ENCODE results near the gene PLEKHG1.

PLEKHG1 gene

DNA sequence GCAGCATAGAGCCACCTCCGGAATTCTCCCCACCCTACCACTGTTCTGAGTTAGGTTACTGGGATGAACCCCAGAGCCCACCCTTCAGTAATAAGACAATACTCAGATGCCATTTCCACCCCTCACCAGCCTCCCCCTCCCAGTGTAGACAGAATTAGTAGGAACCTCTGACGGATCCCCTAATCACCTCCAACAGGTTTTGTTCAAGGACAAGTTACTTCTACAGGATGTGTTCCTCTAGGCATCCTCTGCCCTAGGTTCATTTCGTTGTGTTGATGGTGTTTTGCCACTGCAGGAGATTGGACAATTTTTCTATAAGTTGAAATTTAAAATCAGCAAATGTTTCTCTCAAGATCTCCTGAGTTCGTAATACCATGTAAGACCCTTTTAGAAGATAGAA, 22.8 kb downstream of the PLEKHG1 start:
- no peak for DNase-seq

DNA sequence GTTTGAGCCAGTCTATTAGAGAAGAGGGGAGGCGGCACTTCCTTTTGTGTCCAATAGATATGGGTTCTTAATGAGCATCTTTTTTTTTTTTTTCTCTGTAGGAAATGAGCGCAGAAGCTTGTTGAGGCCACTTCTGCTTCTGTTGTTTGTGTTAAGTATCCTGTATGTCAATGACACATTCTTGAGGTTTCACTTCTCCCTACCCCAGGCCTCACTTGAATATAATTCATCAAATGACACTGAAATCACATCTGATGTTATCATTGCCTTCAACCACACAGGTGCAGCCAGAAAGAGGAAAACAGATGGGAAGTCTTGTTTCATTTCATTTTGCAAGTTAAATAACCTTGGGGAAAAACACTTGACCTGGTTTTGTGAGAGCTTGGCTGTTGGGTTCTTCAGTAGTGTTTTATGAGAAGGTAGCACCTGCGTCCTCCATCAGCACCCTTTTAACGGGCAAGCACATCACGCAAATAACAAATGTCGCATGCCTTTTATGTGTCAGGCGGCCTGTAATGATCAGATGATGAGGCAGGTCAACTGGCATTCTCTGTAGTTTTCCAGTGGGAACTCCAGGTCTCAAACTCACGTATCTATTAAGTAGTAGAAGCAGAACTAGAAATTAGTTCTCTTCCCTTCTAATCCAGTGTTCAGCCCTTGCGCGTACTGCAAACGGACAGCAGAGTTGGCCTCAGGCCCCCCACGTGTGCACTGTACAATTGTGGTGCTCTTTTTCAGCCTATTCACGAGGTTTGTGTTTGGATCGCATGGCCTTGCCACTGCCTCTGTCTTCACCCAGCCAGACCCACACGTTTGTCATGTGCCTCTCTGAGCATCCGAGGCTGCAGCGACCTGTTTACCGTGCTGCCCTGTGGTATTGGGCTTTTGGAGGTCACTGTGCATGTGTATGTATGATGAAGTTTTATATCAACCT, 23.5 kb downstream of the PLEKHG1 start:
- DNase-seq = peak; percentile 96

DNA sequence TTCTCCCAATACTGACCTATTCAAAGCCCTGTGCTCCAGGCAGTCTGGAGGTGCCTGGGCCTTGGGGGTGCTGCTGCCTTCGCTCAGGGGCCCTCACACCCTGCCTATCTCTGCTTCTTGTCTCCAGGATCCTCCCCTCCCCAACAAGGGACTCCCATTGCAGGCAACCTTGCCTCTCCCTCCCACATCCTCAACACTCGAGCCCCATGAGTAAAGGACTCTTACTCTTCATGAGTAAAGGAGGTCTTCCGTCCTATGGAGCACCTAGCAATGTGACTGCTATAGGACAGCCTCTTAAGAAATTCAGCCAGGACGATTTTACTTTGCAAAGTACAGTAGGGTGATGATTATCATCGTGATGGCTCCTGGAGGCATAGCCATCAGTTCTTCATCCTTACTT, 24.5 kb downstream of the PLEKHG1 start:
- DNase-seq = no peak

DNA sequence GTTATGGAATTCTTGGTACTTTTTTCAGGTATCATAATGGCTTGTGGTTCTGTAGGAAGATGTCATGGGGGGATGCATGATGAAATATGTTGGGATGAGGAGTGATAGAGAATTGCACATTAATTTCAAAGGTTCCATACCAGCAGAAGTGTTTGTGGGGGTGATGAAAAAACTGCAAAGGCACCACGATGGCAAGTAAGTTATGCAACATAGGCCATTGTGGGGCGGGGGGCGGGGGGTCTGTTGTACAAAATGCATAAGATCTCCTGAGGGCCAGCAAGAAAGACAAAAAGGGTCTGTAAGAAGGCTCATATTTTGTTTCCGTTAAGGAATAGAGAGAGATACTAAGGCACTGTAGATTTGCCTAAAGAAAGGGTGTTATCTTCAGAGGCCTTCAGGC, 26.2 kb downstream of the PLEKHG1 start:
- no peak for DNase-seq

DNA sequence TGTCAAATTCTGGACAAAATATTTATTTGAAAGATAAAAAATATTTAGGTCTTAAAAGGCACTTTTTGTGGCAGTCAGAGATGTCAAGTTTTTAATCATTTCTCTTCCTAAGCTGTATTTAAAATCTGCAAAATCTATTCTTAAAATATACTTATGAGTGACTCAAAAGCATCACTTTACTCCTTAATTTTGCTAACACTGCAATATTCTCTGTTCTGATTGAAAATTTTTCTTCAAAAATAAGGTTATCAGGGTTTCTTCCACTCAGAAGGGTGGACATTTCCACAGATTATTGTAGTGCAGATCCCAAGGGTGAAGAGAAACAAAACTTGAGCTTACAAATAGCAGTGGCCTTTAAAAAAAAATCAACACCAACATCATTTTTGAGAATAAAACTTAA, 27.5 kb downstream of the PLEKHG1 start:
- no peak for DNase-seq

DNA sequence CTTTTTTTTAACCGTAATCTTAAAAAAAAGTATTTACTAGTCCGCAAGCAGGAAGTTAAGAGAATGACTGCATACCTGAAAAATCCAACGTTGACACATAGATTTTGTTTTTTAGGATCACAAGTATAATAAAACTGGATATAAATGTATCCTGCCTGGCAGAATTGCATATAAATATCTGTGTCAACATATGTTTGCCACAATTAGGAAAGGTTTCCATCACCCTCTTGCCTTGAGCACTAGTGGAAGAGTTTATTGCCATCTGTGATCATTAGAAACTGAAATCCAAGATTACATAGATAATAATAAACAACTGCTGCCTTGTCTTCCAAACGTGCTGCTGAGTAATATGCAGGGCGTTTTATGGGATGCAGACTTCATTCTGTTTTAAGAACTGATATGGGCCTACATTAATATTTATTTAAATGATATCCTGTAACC, 27.9 kb downstream of the PLEKHG1 start:
- DNase-seq = no peak

DNA sequence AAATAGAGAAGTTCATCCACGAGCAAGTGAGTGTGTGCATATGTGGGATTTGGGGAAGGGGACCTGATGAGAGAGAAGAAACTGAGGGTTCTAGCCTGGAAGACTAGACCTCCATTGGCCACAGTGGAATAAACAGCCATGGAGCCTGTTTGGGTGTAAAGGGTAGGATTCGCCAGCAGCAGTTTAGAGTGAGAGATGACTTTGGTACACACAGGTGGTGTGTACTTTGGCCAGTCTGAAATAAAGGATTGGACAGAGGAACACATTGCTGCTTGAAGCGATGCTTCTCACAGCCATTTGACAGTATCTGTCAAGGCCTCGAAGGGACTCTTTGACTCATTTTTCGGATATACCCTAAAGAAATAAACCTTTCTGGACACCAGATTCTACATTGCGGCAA, 29.2 kb downstream of the PLEKHG1 start:
- DNase-seq = no peak

DNA sequence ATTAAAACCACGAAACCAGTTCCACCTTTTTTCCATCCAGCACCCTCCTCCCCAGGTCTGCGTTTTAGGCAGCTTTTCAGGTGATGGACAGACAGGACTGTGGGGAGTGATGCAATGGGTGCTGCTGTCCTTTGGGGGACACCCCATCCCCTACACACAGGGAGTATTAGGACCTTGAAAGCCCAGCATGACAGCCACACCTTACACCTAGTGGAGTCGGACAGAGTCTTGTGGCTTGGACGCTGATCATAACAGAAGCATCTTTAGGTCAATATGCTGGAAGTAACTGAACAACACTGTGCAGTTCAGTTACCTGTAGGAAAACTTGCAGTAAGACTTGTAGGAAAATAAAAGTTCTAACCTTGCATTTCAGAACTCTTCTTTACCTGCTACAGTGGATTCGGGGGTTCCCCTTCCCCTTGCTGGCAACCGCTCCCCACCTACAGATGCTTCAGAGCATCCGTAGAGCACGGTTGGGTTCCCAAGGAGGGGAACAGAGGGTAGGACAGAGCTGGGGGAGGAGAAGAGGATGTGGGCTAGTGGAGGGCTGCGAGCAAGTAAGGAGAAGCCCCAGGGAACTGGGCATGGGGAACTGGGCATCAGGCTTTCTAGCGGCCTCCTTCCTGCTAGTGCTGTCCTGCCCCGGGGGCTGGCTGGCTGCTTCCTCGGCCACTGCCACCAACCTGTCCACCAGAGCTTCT, 31.7 kb downstream of the PLEKHG1 start:
- no peak for DNase-seq

DNA sequence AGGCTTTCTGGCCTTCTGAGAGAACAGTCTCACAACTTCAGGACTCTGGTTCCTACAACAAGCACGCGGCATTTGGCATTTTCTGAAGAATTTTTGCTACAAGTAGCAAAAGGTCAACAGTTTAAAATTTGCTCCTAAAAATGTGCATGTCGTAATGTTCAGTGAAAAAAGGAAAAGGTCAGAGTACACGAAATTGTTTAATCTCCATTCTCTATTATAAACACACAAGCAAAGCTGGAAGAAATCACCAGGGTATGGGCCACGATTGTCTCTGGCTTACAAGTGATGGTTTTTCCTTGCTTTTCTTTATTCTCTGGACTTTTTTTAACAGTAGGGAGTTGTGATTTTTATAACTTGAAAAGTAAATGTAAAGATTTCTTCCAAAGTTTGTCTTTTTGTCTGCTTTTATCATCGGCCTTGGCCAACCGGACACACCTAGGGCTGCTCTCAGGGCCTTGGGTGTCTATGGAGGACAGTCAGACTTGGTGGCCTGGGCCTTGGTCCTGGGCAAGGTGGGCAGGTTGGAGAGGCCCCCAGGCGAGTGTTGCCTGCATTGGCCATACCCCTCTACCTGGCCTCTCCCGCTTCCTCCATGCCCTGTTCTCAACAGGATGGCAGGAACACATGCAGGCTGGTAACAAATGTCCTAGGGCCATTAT, 32.4 kb downstream of the PLEKHG1 start:
- DNase-seq = no peak

DNA sequence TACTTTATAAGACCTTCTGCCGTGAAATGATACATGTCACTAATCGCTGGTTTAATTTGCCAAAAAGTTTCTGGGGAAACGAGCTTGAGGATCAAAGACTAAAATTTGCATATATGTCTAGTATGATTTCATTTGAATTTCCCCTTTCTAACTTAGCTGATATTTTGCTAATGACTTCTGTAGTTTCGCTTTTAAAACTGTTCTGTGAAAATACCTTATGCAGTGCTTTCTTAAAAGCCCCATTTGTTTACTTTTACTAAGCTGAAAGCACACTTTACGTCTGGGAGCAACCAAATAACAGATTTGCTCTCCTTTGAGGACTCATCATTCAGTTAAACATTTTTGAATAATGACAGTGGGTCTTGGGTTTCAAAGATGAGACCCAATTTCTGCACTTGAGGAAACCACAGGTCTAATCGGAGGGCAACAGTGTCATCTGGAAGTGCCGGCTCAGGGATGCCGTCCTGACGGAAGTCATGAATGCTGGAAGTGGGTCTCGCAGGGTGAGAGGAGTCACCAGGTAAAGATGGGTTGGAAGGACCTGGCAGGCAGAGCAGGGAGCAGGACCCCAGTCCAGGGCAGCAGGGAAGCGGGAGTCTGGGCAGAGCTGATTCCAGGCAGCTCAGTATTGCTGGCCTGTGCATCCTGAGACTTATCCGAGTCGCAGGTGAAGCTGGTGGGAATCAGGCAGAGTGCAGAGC, 33.2 kb downstream of the PLEKHG1 start:
- DNase-seq = no peak

DNA sequence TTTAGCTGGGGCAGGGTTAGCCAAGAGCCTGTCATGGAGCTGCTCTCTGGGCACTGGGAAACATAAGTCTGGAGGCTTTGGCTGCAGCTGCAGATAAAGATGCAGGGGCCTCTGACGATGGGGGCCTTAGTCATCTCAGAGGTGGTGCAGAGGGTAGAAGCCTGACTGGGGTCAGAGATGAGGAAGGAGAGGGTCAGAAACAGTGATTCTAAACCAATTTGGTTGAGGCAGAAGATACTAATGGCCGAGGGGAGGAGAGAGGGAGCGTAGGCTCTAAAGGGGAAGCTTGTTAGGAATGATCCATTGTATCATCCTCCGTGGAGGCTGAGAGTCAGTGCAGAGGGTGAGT, 33.8 kb downstream of the PLEKHG1 start:
- no peak for DNase-seq

DNA sequence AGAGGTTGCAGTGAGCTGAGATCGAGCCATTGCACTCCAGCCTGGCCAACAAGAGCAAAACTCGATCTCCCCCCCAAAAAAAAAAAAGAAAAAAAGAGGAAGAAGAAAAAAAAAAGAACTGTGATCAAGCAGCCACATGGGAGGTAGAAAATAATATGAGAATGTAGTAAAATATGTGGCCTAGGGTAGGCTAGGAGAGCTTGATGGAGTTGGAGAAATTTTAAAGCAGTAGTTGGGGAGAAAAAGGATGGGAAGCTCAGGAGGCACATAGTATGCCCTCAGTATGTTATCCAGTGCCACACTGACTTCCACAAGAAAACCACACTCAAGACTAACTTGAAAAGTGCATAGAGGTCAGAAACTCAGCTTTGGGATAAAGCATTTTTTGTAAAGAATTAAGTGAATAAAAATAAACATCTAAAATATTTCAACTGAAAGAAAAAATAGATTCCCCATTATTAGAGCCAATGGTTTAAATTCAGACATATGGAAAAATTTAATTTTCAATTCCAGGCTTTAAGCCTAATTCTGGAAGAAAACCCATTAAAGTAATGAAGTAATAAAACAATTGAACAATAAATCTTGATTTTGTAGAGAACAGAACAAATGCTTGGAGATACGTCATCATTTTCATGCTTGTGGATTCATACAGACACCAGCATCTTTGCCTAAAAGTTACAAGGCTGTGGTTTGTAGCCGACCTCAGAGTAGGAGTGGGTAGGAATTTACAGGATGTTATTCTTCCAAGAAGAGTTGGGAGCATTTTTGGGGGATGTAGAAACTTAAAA, 34.7 kb downstream of the PLEKHG1 start:
- DNase-seq = no peak

DNA sequence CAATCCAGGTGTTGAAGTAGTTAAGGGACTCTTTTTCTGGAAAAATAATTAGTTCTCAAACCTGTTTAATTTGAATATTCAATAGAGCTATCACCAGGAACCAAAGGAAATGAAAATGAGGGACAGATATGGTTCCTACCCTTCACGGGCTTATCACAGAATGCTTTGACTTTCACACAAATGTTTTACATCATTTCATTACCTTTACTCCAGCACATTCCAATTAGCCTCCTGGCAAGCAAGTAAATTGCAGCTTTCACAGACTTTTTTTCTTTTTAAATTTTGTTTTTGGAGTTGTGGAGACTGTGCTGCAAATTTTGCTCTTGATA, 35.2 kb downstream of the PLEKHG1 start:
- DNase-seq = no peak

DNA sequence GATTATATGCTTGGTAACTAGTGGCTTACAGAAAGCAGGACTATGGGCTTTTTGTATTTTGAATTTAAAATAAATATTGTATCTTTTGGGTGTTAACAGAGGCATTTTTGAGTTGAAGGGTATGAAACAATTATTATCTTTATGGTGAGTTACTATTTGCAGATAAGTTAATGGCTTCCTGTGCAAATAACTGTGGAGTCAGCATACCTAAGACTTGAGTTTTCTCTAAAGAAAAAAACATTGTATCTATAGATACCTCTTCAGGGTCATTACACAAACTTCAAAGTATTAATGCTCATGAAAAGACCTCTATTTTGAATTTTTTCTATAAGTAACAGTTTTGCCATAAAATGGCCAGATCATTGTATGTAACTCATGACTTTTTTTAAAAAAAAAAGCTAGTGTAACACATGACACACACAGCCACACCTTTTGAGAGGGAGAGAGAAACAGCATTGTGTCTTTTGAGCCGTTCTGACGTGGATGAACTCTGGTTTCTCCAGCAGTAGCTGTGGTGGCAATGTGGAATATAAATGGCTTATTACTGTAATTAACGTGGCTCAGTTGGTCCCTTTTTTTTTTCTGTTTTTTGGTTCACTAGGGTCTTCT, 36.3 kb downstream of the PLEKHG1 start:
- DNase-seq = no peak

DNA sequence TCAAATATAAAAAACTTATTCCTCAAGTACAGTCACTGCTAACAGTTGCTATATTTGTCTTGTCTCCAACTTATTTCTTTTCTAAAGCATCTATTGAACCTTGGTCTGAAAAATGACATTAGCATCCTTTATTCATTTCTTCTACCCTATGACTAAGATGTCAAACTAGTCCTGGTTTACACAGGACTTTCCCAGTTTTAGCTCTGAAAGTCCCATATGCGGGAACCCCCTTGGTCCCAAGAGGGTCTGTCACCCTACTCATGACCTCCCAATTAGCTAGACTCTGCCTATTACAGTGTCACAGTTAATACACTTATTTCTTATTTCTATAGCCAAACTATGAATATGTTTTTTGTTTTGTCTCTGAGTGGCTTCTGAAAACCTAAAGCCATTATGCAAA, 37.1 kb downstream of the PLEKHG1 start:
- no peak for DNase-seq

DNA sequence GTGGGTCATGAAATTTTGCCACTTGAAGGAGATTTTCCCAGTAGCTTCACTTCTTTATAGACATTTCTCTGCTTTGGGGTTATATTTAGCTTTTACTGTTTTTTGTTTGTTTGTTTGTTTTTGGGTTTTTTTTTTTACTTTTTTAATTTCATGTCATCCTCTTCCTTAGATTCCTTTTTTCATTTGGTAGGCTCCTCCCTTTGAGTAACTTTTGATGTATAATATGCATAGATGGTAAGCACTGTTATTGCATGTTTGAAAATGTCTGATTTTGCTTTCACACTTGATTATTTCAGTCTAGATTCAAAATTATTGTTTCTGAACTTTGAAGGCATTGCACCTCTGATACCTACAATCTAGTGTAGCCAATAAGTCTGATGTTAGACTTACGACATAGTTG, 37.6 kb downstream of the PLEKHG1 start:
- DNase-seq = no peak

DNA sequence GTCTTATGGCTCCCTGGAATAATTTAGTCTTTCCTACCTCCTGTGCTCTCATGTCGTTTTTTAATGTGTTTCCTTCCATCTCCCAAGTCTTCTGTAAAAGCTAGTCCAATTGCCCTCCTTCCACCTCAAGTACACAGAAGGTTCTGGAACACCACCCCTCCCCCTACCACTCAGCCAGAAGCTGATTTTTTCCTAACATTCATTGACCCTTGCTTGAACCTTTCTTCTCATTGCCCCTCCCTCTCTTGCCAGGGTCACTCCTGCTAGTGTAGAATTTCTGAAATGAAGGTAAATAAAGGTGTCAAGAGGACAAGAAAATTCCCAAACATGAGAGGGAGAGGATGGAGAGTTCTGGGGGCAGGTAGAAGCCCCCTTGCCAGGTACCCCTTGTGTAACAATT, 38.6 kb downstream of the PLEKHG1 start:
- no peak for DNase-seq

DNA sequence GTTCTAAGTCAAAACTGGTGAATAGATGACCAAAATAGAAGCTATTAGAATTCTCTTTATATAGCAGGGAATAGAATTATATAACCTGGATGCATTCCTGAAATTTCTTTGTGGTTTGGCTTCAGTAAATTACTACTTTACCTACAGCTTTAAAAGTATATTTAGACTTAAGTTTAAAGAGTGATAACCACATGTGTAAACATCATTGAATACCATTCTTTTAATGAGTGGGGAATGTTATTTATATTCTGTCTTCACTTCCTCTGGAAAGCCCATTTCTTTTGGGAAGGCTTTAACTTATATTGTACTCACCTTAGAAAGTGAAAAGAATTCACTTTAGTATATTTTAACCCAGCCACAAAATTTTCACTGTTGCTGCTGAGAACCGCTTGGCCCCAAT, 39.1 kb downstream of the PLEKHG1 start:
- no peak for DNase-seq

DNA sequence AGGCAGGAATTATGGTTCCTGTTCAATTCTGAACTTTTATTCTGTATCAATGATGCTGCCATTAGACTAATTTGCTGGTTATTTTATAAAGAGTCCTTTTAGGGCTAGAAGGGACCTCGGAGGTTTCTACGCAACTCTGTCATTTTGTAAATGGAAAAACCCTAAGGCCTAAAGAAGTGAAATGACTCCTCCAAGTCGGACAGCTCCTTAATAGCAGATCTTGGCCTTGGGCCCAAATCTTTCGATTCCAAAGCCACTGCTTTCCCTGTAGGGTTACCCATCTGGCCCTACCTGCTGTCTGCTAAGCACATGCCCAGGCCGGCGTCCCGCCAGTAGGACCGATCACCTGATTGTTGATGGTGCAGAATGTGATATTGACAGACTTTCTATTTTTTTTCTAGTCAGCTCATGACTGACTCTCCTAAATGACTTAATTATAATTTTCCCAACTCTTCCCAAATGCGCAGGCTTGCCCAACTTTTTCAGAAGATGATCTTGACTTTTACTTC, 40.2 kb downstream of the PLEKHG1 start:
- DNase-seq = no peak

DNA sequence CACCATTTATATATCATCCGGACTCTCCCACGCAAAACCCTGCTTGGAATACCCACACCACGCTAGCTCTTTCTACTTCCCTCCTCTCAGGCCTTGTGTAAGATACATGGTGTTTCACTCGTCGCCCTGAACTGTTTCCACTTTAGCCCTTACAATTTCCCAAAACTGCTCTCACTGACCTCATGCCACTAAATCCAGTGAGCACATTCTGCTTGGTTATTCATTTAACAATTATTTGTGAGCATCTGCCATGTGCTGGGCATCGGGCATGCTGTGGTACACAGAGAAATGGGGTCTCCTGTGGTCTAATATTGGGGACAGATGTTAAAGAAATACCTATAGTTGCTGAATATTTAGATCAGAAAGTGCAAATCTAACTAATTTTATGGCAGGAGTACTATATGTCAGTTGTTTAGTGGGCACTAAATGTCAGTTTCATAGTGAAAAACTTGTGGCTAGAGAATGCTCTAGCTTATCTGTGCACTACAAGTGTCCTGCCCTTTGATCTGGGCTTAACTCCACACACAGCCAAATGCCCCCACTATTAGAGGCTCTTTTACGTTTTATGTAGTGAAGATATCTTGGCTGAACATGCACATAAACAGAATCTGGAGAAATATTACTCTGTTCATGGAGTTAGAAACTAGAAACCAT, 41.0 kb downstream of the PLEKHG1 start:
- DNase-seq = no peak

DNA sequence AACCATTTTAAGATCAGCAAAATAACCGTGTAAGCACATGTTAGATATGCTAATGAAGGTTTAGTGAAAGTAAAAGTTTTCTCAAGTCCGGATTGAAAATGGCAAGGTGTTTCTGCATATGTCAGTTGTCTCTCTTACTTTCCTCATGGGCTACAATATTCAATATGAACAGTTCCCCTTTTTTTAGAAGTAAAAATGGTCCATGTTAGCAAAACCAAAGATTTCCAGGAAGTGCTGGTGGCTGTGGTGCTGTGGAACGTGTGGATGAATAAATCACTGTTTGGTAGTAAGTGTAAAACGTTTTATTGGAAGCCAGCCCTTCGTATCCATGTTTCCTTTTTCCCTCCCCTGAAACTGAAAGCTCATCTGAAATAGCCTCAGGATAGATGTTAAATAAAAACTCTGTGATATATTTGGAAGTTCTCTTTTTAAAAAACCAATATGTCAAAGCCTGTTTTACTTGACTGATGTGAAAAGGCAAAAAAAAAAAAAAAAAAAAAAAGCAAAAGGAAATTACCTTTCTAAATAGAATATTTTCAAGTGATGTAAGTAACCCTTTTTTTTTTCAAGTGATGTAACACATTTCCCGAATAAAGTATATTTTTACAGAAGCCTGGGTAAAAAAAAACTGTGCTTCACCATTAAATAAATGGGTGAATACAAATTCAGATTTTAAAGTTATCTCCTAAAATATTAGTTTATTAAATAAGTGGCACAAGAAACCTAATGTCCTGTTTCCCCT, 41.9 kb downstream of the PLEKHG1 start:
- no peak for DNase-seq
